Kidney epithelial cell (primary cell): ENCODE measurements around the gene SP140. TPM values are rescaled to one million over a fixed set of nuclear protein-coding genes. Genes with fewer than 3 reads are reported as not detected.

Experiments used
- DNase-seq: peaks from one replicate; pipeline ENCODE4 v3.0.0-alpha.2; 2010; ENCODE audit warnings: low read depth
- H3K27me3 ChIP-seq: 2 replicates; pipeline ENCODE4 v1.6.0; 2011; ENCODE audit warnings: low read length; ENCODE audit not compliant: control insufficient read depth, insufficient read depth
- H3K36me3 ChIP-seq: 2 replicates; pipeline ENCODE4 v1.5.1; 2011; ENCODE audit warnings: low read length; ENCODE audit not compliant: control insufficient read depth, insufficient read depth
- H3K4me3 ChIP-seq: 2 replicates; pipeline ENCODE4 v1.5.1; 2011; ENCODE audit warnings: low read depth, mild to moderate bottlenecking, control low read depth, low read length
- total RNA-seq: library from RNA; depleted of rRNA; stranded (reverse); fragments of >200 nt; gene quantifications from 2 replicates; pipeline ENCODE4 v1.2.3, GENCODE V29; 2015
- TF ChIP-seq, protein P1 (sequence below): IDR thresholded peaks from 2 replicates; pipeline ENCODE4 v1.5.1; 2011; ENCODE audit warnings: mild to moderate bottlenecking, moderate library complexity, low read length, control low read depth, inconsistent platforms; ENCODE audit not compliant: insufficient read depth, poor library complexity, severe bottlenecking

Gene SP140
- total RNA-seq, 1 donor from 2014 or later = 3.6 TPM

DNA sequence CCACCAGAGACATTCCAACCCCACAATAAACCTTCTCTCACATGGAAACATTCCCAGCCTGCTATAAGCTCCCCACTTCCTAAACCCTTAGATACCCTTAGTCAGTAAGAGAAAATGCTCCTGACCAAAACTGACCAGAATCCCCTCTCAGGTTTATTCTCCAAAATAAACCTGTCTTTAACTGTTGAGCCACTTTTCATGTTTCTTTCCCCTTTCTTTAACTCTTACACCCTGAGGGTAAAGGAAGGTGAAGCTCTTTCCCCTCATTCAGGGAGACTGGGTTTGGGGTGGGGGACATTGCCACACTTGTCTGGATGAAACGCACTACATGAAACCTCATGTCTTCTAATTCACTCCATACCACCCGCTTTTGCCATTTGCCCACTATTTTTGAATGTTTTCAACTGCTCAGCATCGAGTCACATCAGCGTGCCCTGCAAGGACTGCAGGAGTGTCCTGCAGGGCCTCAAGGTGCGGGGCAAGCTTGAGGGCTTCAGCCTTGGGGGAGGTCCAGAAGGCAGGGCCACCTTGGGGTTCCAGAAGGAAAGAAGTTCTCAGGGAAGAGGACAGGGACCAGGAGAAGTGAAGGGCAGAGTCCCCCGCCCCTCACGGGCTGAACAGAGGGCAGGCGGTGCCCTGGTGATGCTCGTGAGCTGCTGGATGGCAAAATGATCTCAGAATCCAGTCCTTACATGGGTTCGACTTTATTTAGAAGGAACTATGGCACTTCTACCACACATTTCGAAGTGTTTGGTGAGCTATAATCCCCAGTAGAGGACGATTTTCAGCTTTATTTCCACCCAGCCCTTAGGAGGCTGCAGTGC is 97.2 kb downstream of the SP140 start:
- no peaks in the 10 kb centered on the region for H3K27me3 ChIP-seq
- TF ChIP-seq, protein P1, sequence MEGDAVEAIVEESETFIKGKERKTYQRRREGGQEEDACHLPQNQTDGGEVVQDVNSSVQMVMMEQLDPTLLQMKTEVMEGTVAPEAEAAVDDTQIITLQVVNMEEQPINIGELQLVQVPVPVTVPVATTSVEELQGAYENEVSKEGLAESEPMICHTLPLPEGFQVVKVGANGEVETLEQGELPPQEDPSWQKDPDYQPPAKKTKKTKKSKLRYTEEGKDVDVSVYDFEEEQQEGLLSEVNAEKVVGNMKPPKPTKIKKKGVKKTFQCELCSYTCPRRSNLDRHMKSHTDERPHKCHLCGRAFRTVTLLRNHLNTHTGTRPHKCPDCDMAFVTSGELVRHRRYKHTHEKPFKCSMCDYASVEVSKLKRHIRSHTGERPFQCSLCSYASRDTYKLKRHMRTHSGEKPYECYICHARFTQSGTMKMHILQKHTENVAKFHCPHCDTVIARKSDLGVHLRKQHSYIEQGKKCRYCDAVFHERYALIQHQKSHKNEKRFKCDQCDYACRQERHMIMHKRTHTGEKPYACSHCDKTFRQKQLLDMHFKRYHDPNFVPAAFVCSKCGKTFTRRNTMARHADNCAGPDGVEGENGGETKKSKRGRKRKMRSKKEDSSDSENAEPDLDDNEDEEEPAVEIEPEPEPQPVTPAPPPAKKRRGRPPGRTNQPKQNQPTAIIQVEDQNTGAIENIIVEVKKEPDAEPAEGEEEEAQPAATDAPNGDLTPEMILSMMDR = no peak
- no peaks in the 10 kb centered on the region for H3K36me3 ChIP-seq
- H3K4me3 ChIP-seq = no peak overlapping the region
- DNase-seq = no peak

GRCh38 chr2:230323385-230324106 is 98.0 kb downstream of the SP140 start:
- no peaks in the 10 kb centered on the region for H3K36me3 ChIP-seq
- DNase-seq = no peak
- H3K27me3 ChIP-seq = no peaks in the 10 kb centered on the region
- TF ChIP-seq, protein P1 = peak; percentile 14
- H3K4me3 ChIP-seq = no peak overlapping the region

DNA sequence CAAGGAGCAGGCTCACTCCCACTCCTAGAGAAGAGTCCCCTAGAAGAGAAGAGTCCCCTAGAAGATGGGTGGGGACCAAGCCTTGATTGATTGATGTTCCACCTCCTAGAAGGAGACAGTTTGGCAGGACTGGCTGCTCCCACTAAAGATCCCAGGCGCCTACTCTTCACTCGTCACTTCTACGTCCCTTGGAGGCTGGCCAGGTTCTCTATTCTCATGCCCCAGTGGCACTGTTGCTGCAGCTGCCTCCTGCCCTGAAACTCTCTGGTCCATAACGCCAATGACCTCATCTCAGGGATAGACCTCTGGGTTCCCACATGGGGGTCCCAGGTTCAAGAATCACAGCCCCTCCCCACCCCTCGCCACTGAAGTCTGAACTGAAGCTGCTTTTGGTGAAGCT is 99.0 kb downstream of the SP140 start:
- no peak for DNase-seq
- Histone ChIP-seq H3K4me3 (no peak overlapping the region), H3K36me3 (no peaks in the 10 kb centered on the region), H3K27me3 (no peaks in the 10 kb centered on the region)
- TF ChIP-seq, protein P1 = no peak

- DNase-seq = no peak
- Histone ChIP-seq H3K27me3 (no peaks in the 10 kb centered on the region), H3K4me3 (no peak overlapping the region), H3K36me3 (no peaks in the 10 kb centered on the region)
- TF ChIP-seq, protein P1 = no peak
Measured at GRCh38 chr2:230325316-230326243, 100.0 kb downstream of the SP140 start.

GRCh38 chr2:230326453-230327417 is 101.2 kb downstream of the SP140 start, which contains the start of gene SP140L:
Gene SP140L (plus strand): TSS chr2:230327193. CDS start chr2:230327270, 77 bp downstream.
- DNase-seq = peak; percentile 51
- Histone ChIP-seq H3K36me3 (no peaks in the 10 kb centered on the region), H3K4me3 (peak within 1 kb of the TSS; percentile 43), H3K27me3 (no peaks in the 10 kb centered on the region)
- TF ChIP-seq, protein P1 = no peak
